ENCODE data around the gene MOV10L1.

Gene MOV10L1

GRCh38 chr22:50178871-50179869, 89.4 kb downstream of the MOV10L1 start:
- DNase-seq: no peak

DNA sequence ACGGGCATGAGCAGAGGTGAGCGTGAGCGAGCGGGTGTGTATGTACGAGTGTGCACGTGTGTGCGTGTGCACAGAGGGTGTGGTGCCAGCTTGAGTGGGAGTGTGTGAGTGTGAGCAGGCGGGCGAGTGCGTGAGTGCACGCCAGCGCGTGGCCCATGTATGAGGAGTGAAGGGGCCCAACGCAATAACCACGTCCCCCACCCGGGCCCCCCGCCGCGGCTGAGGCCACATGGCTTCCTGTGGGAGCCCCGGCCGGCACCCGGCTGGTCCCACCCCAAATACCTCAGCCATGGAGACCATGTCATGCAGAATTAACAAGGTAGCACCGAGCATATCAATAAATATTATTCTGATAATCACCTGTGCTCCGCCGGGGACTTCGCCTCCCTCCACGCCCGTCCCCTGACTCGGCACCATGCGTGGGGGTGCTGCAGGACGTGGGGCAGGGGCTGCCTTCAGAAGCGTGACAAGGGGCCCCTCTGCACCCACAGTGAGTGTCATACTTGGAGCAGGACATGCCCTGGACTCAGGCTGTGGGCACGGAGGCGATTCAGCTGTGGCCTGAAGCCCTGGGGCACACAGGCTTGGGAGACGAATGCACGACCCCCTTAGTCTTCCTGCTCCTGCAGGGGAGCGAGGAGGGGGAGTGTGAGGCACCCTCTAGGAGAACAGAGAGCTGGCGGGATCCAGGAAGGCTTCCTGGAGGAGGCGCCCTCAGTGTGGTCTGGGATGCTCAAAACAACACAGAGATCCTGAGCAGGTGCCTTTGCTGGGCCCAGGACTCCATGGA, 90.3 kb downstream of the MOV10L1 start:
- no peak for DNase-seq

DNA sequence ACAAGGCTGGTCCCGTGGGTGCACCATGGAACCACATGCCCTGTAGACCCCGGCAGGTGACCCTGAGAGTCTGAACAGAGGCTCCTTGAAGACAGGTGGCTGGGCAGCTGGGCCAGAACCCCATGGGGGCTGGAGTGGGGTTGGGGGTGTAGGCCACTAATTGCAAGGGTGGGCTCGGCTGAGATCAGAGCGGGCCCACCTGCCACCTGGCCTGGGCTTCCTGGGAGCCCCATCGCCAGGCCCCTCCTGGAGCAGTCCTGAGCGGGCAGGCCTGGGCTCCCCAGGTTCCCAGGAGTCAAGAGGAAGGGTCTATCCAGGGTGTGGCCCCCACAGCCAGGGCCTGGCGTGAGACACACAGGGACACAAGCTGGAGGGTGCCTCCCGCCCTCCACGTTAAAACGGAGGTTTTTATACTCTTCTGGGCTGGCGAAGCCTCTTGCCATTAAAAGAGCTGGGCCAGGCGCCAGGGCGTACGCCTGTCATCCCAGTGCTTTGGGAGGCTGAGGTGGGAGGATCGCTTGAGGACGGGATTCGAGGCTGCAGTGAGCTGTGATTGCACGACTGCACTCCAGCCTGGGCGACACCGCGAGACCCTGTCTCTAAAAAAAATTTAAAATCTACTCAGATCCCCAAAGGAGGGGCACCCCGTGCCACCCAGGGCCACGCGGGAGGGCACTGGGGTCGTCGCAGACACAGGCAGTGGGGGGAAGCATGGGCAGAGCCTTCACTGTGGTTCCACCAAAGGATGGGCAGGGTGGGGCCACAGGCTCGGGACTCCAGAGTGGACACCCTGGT, 91.1 kb downstream of the MOV10L1 start:
- DNase-seq: no peak

DNA sequence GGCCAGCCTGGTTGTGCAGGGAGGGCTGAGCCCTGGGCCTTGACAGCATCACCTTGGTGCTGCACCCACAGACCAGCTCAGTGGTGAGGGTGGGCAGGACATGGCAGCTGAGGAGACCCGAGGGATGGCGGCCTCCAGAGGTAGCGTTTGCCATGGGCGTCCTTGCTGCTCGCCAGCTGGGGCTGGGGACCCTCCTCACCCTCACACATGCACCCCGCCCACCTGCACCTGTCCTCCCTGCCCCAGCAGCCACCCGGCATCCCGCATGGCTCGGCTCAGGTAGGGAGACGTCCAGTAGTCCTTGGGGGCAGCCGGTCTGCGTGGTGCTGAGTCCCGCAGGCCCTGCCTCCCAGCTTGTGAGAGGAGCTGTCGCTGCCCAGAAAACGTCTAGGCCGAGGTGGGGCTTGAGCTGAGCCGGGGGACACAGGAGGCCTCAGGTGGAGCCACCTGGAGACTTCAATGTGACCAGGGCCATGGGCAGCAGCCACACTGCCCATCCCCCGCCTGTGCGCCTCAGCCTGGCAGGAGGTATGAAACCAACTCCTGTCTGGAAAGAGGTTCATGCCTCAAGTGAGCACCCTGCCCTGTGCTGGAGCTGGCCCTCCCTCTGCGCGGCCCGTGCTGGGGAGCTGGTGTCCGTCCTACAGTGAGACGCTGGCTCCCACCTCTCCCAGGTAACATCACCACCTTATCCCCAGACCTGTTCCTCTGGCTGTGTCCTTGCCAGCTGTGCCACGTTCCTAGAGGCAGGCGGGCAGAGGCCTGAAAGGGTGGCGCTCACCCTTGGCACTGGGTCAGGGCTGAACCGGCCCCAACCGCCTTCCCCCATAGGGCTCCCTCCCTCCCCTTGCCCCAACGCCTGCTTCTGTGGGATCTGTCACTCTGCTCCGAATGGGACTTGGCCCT, 92.6 kb downstream of the MOV10L1 start:
- DNase-seq: no peak

GRCh38 chr22:50183141-50183971, 93.5 kb downstream of the MOV10L1 start:
- DNase-seq: no peak

DNA sequence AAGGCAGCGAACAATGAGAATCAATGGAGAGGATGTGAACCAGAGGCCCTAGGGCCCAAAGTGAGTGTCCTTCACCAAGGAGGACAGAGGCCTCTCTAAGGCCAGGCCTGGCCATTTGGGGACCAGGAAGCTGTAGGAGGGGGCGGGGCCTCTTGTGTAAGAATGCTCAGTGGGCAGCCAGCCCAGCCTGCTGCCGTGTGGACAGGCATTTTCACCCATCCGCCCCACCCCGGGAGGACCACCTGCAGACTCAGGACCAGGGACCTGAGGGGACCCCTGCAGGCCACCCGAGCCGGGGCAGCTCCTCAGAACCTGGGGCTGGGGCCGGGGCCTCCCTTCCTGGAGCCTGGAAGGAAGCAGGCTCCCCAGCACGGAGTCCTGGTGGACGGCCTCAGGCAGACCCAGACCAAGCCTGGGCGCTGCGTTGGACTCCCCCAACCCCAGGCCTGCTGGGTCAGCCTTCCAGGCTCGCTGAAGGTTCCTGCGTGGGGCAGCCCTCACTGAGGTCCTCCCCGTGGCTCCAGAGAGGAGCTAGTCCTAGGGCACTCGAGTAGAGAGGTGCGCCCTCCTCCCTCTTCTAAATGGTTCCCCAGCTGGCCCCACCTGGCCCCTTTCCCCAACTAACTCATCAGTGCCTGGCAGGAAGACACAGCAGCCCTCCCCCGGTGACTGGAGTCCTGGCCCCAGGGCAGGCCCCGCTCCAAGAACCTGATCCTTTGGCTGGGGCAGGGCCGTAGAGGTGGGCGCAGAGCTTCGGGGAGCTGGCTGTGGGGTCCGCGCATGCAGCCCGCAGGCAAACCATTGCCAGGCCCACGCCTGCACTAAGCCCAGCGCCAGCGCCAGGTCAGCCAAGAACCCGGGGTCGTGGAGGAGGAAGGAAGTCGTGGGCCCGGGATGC, 94.4 kb downstream of the MOV10L1 start:
- DNase-seq: no peak

DNA sequence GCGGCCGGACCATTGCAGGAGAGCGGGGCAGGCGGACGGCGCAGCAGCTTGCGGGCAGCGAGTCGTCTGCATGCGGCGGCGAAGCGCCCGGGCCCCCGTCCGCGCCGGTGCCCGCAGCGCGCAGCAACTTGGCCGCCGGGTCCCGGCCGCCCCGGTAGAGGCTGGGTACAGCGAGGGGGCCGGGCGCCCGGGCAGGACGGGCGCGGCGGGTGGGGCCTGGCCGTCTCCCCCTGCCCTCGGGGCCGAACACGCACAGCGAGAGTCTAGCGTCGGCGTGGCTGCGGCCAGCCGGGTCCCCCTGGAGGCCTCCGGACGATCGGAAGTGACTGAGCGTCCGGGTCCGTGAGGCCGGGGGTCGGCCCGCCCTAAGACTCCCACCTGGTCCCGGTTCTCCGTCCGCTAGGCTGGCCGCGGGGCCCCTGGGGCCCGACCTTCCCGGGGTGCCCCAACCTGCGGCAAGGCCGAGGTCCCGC, 95.1 kb downstream of the MOV10L1 start:
- DNase-seq: no peak

DNA sequence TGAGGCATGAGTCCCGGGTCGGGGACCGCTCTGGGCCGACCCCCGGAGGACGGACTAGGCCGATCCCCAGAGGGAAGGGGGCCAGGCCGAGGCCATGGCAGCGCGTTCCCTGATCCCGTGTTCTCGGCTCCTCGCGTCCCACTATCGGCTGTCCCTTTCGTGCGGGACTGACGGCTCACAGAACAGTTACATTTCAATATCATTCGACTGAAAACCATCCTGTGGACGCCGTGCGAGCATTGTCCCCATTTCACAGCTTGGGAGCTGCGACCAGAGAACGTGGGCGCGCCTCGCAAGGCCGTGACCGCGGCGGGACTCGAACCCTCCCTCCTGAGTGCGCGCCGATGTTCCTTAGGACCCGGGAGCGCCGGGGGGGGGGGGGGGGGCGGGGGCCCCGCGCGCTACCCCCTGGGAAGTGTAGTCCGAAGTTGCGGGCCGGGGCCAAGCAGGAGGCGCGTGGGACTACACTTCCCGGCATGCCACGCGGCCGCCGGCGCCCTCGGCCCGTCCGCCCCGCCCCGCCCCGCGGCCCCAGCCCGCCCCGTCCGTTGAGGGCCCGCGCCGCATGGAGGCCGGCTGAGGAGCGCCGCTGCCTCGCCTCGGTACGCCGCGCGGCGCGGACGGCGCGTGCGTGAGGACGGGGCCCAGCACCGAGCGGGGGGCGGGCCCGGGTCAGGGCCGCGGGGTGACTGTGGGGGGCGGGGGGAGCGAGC, 95.7 kb downstream of the MOV10L1 start, which contains the start of gene TRABD:
TRABD (plus strand) TSS at position 539 of the 713 bp plus-strand sequence. CDS start 7,148 bp downstream, outside the sequence.
- DNase-seq: peak; percentile 53

GRCh38 chr22:50186181-50186714, 96.4 kb downstream of the MOV10L1 start:
- DNase-seq: no peak

- DNase-seq: no peak
Measured at GRCh38 chr22:50186761-50187523, 97.1 kb downstream of the MOV10L1 start.

- DNase-seq: no peak
Measured at GRCh38 chr22:50188356-50188755, 98.5 kb downstream of the MOV10L1 start.

DNA sequence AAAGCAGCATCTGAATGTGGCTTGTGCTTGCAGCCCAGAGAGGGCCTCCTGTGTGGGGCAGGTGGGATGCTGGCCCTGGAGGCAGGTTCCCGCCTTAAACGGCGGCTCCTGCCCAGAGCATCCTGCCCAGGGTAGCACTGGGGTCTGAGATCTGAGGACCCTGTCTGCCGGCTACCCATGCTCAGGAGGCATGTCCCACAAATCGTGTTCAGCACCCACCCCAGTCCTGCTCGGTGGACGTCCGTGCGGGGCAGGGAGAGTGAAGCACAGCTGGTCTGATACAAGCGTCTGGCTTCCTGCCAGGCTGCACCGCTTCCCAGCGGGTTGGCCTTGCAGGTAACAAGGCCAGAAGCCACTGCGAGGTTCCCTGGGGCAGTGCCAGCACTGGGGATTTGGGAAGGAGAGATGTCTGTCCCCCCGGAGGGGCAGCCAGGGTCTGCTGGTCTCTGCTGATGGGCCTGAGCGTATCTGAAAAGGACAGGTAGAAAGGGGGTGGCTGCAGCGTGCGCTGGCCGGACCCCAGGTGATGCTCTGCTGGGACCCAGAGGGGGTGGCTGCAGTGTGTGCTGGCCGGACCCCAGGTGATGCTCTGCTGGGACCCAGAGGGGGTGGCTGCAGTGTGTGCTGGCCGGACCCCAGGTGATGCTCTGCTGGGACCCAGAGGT, 99.5 kb downstream of the MOV10L1 start:
- peak; percentile 25 for DNase-seq

GRCh38 chr22:50189849-50190181, 100.0 kb downstream of the MOV10L1 start:
- peak; percentile 56 for DNase-seq

- peak; percentile 56 for DNase-seq
Measured at GRCh38 chr22:50190182-50190940, 100.6 kb downstream of the MOV10L1 start.

- no peak for DNase-seq
Measured at GRCh38 chr22:50190941-50191741, 101.3 kb downstream of the MOV10L1 start.
